ENCODE data around the gene E2F1. TPM values are rescaled to one million over a fixed set of nuclear protein-coding genes. Genes with fewer than 3 reads are reported as not detected.

E2F1 gene
- total RNA-seq, 4 donors from 2014 or later: 1.2 to 1.9 (median 1.5) TPM

- DNase-seq (ENCODE audit: low spot score): no peak
- TF ChIP-seq CTCF (IDR thresholded peaks at IDR 0.05): no peak
Observed at GRCh38 chr20:33670715-33671499, 15.3 kb downstream of the E2F1 start.

GRCh38 chr20:33669873-33670640 is 16.1 kb downstream of the E2F1 start:
- DNase-seq (ENCODE audit: low spot score) (no peak), ATAC-seq (ENCODE audit: low FRiP score) (no peak)
- no peak for TF ChIP-seq CTCF (IDR thresholded peaks at IDR 0.05)

More at GRCh38 chr20:33670715-33671499, 15.3 kb downstream of the E2F1 start:
- no peak for ATAC-seq (ENCODE audit: low FRiP score)

GRCh38 chr20:33669224-33669623 is 17.0 kb downstream of the E2F1 start:
- DNase-seq (ENCODE audit: low spot score): no peak
- TF ChIP-seq CTCF (IDR thresholded peaks at IDR 0.05): no peak

GRCh38 chr20:33668466-33669155 is 17.6 kb downstream of the E2F1 start:
- ATAC-seq (ENCODE audit: low FRiP score) (no peak), DNase-seq (ENCODE audit: low spot score) (no peak)
- TF ChIP-seq CTCF (IDR thresholded peaks at IDR 0.05): no peak

More at GRCh38 chr20:33669224-33669623, 17.0 kb downstream of the E2F1 start:
- ATAC-seq (ENCODE audit: low FRiP score): no peak

GRCh38 chr20:33667676-33668465 is 18.3 kb downstream of the E2F1 start:
- ATAC-seq (ENCODE audit: low FRiP score) (peak; percentile 54), DNase-seq (ENCODE audit: low spot score) (no peak)
- TF ChIP-seq CTCF (IDR thresholded peaks at IDR 0.05): peak in 1 of 3 donors; percentile 90

GRCh38 chr20:33667245-33667675 is 18.9 kb downstream of the E2F1 start:
- DNase-seq (ENCODE audit: low spot score): no peak
- peak; percentile 4 for ATAC-seq (ENCODE audit: low FRiP score)
- no peak for TF ChIP-seq CTCF (IDR thresholded peaks at IDR 0.05)
